Measurements from ENCODE around the gene CHD3. TPM values are rescaled to one million over a fixed set of nuclear protein-coding genes. Genes with fewer than 3 reads are reported as not detected.

Gene CHD3
- total RNA-seq, 1 donor from 2014 or later = 53.3 TPM

DNA sequence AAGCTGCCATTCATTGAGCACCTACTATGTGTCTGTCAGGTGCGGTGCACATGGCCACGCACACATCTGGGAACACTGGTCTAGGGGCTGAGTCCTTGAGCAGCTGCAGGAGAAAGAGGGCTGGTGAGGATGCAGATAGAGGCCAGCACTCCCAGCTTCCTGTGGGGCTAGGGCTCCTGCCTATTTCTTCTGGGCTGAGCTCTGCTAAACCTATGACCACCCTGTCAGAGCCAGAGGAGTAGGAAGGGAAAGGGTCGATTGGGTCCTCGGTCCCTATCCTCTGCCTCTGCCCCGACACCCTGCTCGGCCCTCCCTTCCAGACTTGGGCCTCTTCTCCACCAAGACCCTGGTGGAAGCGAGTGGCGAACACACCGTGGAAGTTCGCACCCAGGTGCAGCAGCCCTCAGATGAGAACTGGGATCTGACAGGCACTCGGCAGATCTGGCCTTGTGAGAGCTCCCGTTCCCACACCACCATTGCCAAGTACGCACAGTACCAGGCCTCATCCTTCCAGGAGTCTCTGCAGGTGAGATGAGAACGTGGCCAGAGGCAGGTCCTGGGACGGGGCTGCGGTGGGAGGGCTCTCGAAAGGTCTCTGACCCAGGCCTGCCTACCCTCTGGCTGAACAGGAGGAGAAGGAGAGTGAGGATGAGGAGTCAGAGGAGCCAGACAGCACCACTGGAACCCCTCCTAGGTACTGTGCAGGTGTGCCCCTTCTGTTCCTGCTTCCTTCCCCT is 37.7 kb upstream of the CHD3 start:
- peak overlapping the region; percentile 59 for H3K4me3 Mint-ChIP-seq
- DNase-seq (ENCODE audit: low read depth, low spot score) = no peak
- H3K4me1 Mint-ChIP-seq = peaks cover 10% of the 10 kb centered on the region

DNA sequence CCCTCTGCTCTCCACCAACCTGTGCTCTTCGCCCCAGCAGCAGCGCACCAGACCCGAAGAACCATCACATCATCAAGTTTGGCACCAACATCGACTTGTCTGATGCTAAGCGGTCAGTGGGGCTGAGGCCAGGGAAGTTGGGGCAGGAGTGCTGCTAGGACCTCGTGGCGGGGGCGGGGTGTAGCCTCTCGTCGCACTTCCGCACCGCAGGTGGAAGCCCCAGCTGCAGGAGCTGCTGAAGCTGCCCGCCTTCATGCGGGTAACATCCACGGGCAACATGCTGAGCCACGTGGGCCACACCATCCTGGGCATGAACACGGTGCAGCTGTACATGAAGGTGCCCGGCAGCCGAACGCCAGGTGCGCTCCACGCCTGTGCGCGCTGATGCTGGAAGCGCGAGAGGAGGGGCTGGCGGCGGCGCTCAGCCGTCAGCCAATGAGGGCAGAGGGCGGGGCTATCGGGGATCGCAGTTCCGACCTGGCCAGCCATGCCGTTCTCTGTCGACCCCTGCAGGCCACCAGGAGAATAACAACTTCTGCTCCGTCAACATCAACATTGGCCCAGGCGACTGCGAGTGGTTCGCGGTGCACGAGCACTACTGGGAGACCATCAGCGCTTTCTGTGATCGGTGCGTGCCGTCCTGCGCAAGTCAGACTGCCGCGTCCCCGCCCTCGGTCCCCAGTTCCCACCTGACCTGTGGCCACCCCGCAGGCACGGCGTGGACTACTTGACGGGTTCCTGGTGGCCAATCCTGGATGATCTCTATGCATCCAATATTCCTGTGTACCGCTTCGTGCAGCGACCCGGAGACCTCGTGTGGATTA is 36.9 kb upstream of the CHD3 start:
- Mint-ChIP-seq H3K4me1 (peaks cover 10% of the 10 kb centered on the region), H3K27me3 (ENCODE audit: low read depth) (peaks cover 10% of the 10 kb centered on the region), H3K9me3 (no peaks in the 10 kb centered on the region), H3K36me3 (ENCODE audit: low read depth) (peaks cover 7% of the 10 kb centered on the region), H3K27ac (ENCODE audit: unreplicated experiment) (no peak overlapping the region), H3K4me3 (peak overlapping the region; percentile 83)
- TF ChIP-seq, protein P1, sequence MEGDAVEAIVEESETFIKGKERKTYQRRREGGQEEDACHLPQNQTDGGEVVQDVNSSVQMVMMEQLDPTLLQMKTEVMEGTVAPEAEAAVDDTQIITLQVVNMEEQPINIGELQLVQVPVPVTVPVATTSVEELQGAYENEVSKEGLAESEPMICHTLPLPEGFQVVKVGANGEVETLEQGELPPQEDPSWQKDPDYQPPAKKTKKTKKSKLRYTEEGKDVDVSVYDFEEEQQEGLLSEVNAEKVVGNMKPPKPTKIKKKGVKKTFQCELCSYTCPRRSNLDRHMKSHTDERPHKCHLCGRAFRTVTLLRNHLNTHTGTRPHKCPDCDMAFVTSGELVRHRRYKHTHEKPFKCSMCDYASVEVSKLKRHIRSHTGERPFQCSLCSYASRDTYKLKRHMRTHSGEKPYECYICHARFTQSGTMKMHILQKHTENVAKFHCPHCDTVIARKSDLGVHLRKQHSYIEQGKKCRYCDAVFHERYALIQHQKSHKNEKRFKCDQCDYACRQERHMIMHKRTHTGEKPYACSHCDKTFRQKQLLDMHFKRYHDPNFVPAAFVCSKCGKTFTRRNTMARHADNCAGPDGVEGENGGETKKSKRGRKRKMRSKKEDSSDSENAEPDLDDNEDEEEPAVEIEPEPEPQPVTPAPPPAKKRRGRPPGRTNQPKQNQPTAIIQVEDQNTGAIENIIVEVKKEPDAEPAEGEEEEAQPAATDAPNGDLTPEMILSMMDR (conservative IDR thresholded peaks at IDR 0.05) = peak; percentile 91
- DNase-seq (ENCODE audit: low read depth, low spot score) = peak; percentile 93

More for the DNA sequence above, 37.7 kb upstream of the CHD3 start:
- peaks cover 7% of the 10 kb centered on the region for H3K36me3 Mint-ChIP-seq (ENCODE audit: low read depth)
- TF ChIP-seq, protein P1 (conservative IDR thresholded peaks at IDR 0.05) = no peak
- no peak overlapping the region for H3K27ac Mint-ChIP-seq (ENCODE audit: unreplicated experiment)
- H3K9me3 Mint-ChIP-seq = no peaks in the 10 kb centered on the region
- H3K27me3 Mint-ChIP-seq (ENCODE audit: low read depth) = peaks cover 6% of the 10 kb centered on the region

DNA sequence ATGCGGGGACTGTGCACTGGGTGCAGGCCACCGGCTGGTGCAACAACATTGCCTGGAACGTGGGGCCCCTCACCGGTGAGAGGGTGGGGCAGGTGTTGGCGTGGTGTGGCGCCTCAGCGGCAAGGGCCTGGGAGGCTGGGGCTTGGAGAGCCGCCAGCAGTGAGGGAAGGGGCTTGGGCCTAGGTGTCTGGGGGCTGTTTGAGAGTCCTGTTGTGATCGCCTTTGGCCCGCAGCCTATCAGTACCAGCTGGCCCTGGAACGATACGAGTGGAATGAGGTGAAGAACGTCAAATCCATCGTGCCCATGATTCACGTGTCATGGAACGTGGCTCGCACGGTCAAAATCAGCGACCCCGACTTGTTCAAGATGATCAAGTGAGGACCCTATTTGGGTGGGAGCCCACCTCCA is 36.3 kb upstream of the CHD3 start:
- no peak for DNase-seq (ENCODE audit: low read depth, low spot score)
- peak overlapping the region; percentile 83 for H3K4me3 Mint-ChIP-seq
- peaks cover 10% of the 10 kb centered on the region for H3K4me1 Mint-ChIP-seq
- no peaks in the 10 kb centered on the region for H3K9me3 Mint-ChIP-seq
- H3K27me3 Mint-ChIP-seq (ENCODE audit: low read depth) = peaks cover 10% of the 10 kb centered on the region
- H3K27ac Mint-ChIP-seq (ENCODE audit: unreplicated experiment) = no peak overlapping the region
- peaks cover 7% of the 10 kb centered on the region for H3K36me3 Mint-ChIP-seq (ENCODE audit: low read depth)
- TF ChIP-seq, protein P1 (conservative IDR thresholded peaks at IDR 0.05) = no peak

DNA sequence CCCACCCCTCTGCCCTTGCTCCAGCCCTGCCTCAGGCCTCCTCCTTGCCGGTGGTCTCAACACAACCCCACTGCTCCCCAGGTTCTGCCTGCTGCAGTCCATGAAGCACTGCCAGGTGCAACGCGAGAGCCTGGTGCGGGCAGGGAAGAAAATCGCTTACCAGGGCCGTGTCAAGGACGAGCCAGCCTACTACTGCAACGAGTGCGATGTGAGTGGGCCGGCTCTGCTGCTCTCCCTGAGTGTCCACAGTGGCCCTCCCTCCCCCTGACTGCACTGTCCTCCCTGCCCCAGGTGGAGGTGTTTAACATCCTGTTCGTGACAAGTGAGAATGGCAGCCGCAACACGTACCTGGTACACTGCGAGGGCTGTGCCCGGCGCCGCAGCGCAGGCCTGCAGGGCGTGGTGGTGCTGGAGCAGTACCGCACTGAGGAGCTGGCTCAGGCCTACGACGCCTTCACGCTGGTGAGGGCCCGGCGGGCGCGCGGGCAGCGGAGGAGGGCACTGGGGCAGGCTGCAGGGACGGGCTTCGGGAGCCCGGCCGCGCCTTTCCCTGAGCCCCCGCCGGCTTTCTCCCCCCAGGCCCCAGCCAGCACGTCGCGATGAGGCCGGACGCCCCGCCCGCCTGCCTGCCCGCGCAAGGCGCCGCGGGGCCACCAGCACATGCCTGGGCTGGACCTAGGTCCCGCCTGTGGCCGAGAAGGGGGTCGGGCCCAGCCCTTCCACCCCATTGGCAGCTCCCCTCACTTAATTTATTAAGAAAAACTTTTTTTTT is 35.5 kb upstream of the CHD3 start:
- no peak for DNase-seq (ENCODE audit: low read depth, low spot score)
- Mint-ChIP-seq H3K4me1 (peaks cover 10% of the 10 kb centered on the region), H3K9me3 (no peaks in the 10 kb centered on the region), H3K36me3 (ENCODE audit: low read depth) (peaks cover 7% of the 10 kb centered on the region), H3K4me3 (no peak overlapping the region), H3K27me3 (ENCODE audit: low read depth) (peaks cover 10% of the 10 kb centered on the region), H3K27ac (ENCODE audit: unreplicated experiment) (no peak overlapping the region)
- TF ChIP-seq, protein P1 (conservative IDR thresholded peaks at IDR 0.05) = no peak

DNA sequence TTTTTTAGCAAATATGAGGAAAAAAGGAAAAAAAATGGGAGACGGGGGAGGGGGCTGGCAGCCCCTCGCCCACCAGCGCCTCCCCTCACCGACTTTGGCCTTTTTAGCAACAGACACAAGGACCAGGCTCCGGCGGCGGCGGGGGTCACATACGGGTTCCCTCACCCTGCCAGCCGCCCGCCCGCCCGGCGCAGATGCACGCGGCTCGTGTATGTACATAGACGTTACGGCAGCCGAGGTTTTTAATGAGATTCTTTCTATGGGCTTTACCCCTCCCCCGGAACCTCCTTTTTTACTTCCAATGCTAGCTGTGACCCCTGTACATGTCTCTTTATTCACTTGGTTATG is 34.9 kb upstream of the CHD3 start:
- no peak overlapping the region for H3K27ac Mint-ChIP-seq (ENCODE audit: unreplicated experiment)
- H3K9me3 Mint-ChIP-seq = no peaks in the 10 kb centered on the region
- H3K36me3 Mint-ChIP-seq (ENCODE audit: low read depth) = peaks cover 7% of the 10 kb centered on the region
- TF ChIP-seq, protein P1 (conservative IDR thresholded peaks at IDR 0.05) = no peak
- peaks cover 10% of the 10 kb centered on the region for H3K27me3 Mint-ChIP-seq (ENCODE audit: low read depth)
- peak overlapping the region; percentile 60 for H3K4me3 Mint-ChIP-seq
- H3K4me1 Mint-ChIP-seq = peaks cover 10% of the 10 kb centered on the region
- DNase-seq (ENCODE audit: low read depth, low spot score) = no peak
